Measurements from ENCODE around the gene PI4KA. TPM values are rescaled to one million over a fixed set of nuclear protein-coding genes. Genes with fewer than 3 reads are reported as not detected.

PI4KA gene
- polyA plus RNA-seq, 1 donor from 2014 or later = 42.2 TPM

GRCh38 chr22:20761536-20761935 is 97.1 kb downstream of the PI4KA start:
- Histone ChIP-seq H3K9me3 (ENCODE audit: low read length) (no peaks in the 10 kb centered on the region), H3F3A (ENCODE audit: insufficient read depth, low read length, poor library complexity, severe bottlenecking) (no peaks in the 10 kb centered on the region), H3K9me2 (ENCODE audit: insufficient read depth, low read length) (no peaks in the 10 kb centered on the region), H4K20me1 (ENCODE audit: insufficient read depth) (no peaks in the 10 kb centered on the region), H3K4me3 (ENCODE audit: low read length) (no peak overlapping the region), H3K79me2 (replicated peaks; ENCODE audit: insufficient read depth, low read length) (no peaks in the 10 kb centered on the region), H3K36me3 (ENCODE audit: insufficient read depth, low read length) (peaks cover 15% of the 10 kb centered on the region), H3K9ac (ENCODE audit: low read length) (no peak overlapping the region), H3K27me3 (ENCODE audit: insufficient read depth, low read depth, low read length) (no peaks in the 10 kb centered on the region), H3K27ac (ENCODE audit: low read length) (no peak overlapping the region), H3K4me2 (ENCODE audit: low read length) (no peak overlapping the region), H2AFZ (ENCODE audit: low read depth, low read length) (no peak overlapping the region)
- TF ChIP-seq EZH2 (IDR thresholded peaks at IDR 0.05; ENCODE audit: borderline replicate concordance, insufficient read depth, low read length, poor library complexity, severe bottlenecking) (no peak), REST (IDR thresholded peaks at IDR 0.05; ENCODE audit: borderline replicate concordance) (no peak), RAD21 (conservative IDR thresholded peaks at IDR 0.05) (no peak), MXI1 (conservative IDR thresholded peaks at IDR 0.05; ENCODE audit: poor library complexity, severe bottlenecking) (no peak), CTCF (IDR thresholded peaks at IDR 0.05; ENCODE audit: poor library complexity, severe bottlenecking) (no peak), EP300 (conservative IDR thresholded peaks at IDR 0.05; ENCODE audit: poor library complexity, severe bottlenecking) (no peak), SMC3 (conservative IDR thresholded peaks at IDR 0.05; ENCODE audit: poor library complexity) (no peak), POLR2AphosphoS5 (IDR thresholded peaks at IDR 0.05) (no peak), TAF1 (IDR thresholded peaks at IDR 0.05; ENCODE audit: low read depth) (no peak)

GRCh38 chr22:20760084-20760483 is 98.5 kb downstream of the PI4KA start:
- Histone ChIP-seq H3K4me2 (ENCODE audit: low read length) (no peak overlapping the region), H4K20me1 (ENCODE audit: insufficient read depth) (no peaks in the 10 kb centered on the region), H3F3A (ENCODE audit: insufficient read depth, low read length, poor library complexity, severe bottlenecking) (no peaks in the 10 kb centered on the region), H3K27me3 (ENCODE audit: insufficient read depth, low read depth, low read length) (no peaks in the 10 kb centered on the region), H3K9ac (ENCODE audit: low read length) (no peak overlapping the region), H2AFZ (ENCODE audit: low read depth, low read length) (no peak overlapping the region), H3K4me3 (ENCODE audit: low read length) (no peak overlapping the region), H3K9me3 (ENCODE audit: low read length) (no peaks in the 10 kb centered on the region), H3K9me2 (ENCODE audit: insufficient read depth, low read length) (no peaks in the 10 kb centered on the region), H3K27ac (ENCODE audit: low read length) (no peak overlapping the region), H3K36me3 (ENCODE audit: insufficient read depth, low read length) (peaks cover 15% of the 10 kb centered on the region), H3K79me2 (replicated peaks; ENCODE audit: insufficient read depth, low read length) (no peaks in the 10 kb centered on the region)
- TF ChIP-seq MXI1 (conservative IDR thresholded peaks at IDR 0.05; ENCODE audit: poor library complexity, severe bottlenecking) (no peak), REST (IDR thresholded peaks at IDR 0.05; ENCODE audit: borderline replicate concordance) (no peak), RAD21 (conservative IDR thresholded peaks at IDR 0.05) (no peak), SMC3 (conservative IDR thresholded peaks at IDR 0.05; ENCODE audit: poor library complexity) (no peak), EP300 (conservative IDR thresholded peaks at IDR 0.05; ENCODE audit: poor library complexity, severe bottlenecking) (no peak), CTCF (IDR thresholded peaks at IDR 0.05; ENCODE audit: poor library complexity, severe bottlenecking) (no peak), TAF1 (IDR thresholded peaks at IDR 0.05; ENCODE audit: low read depth) (no peak), EZH2 (IDR thresholded peaks at IDR 0.05; ENCODE audit: borderline replicate concordance, insufficient read depth, low read length, poor library complexity, severe bottlenecking) (no peak), POLR2AphosphoS5 (IDR thresholded peaks at IDR 0.05) (no peak)
